GM23338 (cell line): ENCODE results near the gene CALY. TPM values are rescaled to one million over a fixed set of nuclear protein-coding genes. Genes with fewer than 3 reads are reported as not detected.

Source experiments
- ATAC-seq: fragments of 200-7000 bp; cut with Tn5 transposase; 3 replicates; pipeline ENCODE4 v1.9.1; 2020
- DNase-seq: peaks from one replicate; pipeline ENCODE4 v3.0.0-alpha.2; 2015; ENCODE audit warnings: low spot score
- H2AFZ ChIP-seq: fragments of 200-600 bp; sonication (generic); 2 replicates; pipeline ENCODE4 v1.8.0; 2016; ENCODE audit warnings: antibody characterized with exemption, mild to moderate bottlenecking, moderate library complexity
- H3F3A ChIP-seq: fragments of 200-600 bp; sonication (generic); replicated peaks from 2 replicates; pipeline ENCODE4 v1.8.0; 2017; ENCODE audit warnings: antibody characterized with exemption, mixed run types, low read depth
- H3K27ac ChIP-seq: fragments of 200-600 bp; sonication (generic); 2 replicates; pipeline ENCODE4 v1.6.1; 2016; ENCODE audit warnings: low read depth
- H3K27me3 ChIP-seq: fragments of 200-600 bp; sonication (generic); 2 replicates; pipeline ENCODE4 v1.8.0; 2016; ENCODE audit warnings: mild to moderate bottlenecking, mixed run types, moderate library complexity; ENCODE audit not compliant: insufficient read depth
- H3K36me3 ChIP-seq: fragments of 200-600 bp; sonication (generic); 2 replicates; pipeline ENCODE4 v1.8.0; 2016; ENCODE audit warnings: mild to moderate bottlenecking; ENCODE audit not compliant: insufficient read depth
- H3K4me1 ChIP-seq: fragments of 200-600 bp; sonication (generic); 2 replicates; pipeline ENCODE4 v1.8.0; 2016; ENCODE audit warnings: mild to moderate bottlenecking, moderate library complexity; ENCODE audit not compliant: insufficient read depth
- H3K4me2 ChIP-seq: fragments of 200-600 bp; sonication (generic); 2 replicates; pipeline ENCODE4 v1.7.1; 2017; ENCODE audit warnings: mixed run types
- H3K4me3 ChIP-seq: fragments of 200-600 bp; sonication (generic); 2 replicates; pipeline ENCODE4 v1.6.1; 2016; ENCODE audit warnings: mixed run types
- H3K79me2 ChIP-seq: fragments of 200-600 bp; sonication (generic); replicated peaks from 2 replicates; pipeline ENCODE4 v1.8.0; 2017; ENCODE audit warnings: mild to moderate bottlenecking; ENCODE audit not compliant: insufficient read depth
- H3K9me2 ChIP-seq: fragments of 200-600 bp; sonication (generic); 2 replicates; pipeline ENCODE4 v1.8.0; 2017; ENCODE audit not compliant: insufficient read depth
- H4K20me1 ChIP-seq: fragments of 200-600 bp; sonication (generic); replicated peaks from 2 replicates; pipeline ENCODE4 v1.8.0; 2017; ENCODE audit warnings: mild to moderate bottlenecking; ENCODE audit not compliant: insufficient read depth
- H3K27ac Mint-ChIP-seq: 2 replicates; pipeline ENCODE4 v1.8.0; 2020; ENCODE audit warnings: inconsistent platforms, mild to moderate bottlenecking, moderate library complexity, mixed read lengths
- H3K27me3 Mint-ChIP-seq: 3 replicates; pipeline ENCODE4 v1.8.0; 2022; ENCODE audit warnings: low read depth, mild to moderate bottlenecking, moderate library complexity, mixed read lengths, inconsistent platforms; ENCODE audit not compliant: insufficient read depth, poor library complexity
- H3K36me3 Mint-ChIP-seq: 3 replicates; pipeline ENCODE4 v1.8.0; 2021; ENCODE audit warnings: low read depth, mild to moderate bottlenecking, inconsistent platforms, moderate library complexity, mixed read lengths
- H3K4me1 Mint-ChIP-seq: 3 replicates; pipeline ENCODE4 v1.8.0; 2020; ENCODE audit warnings: mild to moderate bottlenecking, inconsistent platforms, mixed read lengths
- H3K4me3 Mint-ChIP-seq: 3 replicates; pipeline ENCODE4 v1.8.0; 2021; ENCODE audit warnings: moderate library complexity, mild to moderate bottlenecking, inconsistent platforms, mixed read lengths
- H3K9me3 Mint-ChIP-seq: 3 replicates; pipeline ENCODE4 v1.8.0; 2020; ENCODE audit warnings: moderate library complexity, mild to moderate bottlenecking, inconsistent platforms, mixed read lengths
- CTCF ChIP-seq, 2 experiments: fragments of 200-600 bp in 1 of 2; sonication (generic) in 1 of 2; conservative IDR thresholded peaks; 2 replicates each; pipeline versions ENCODE4 v1.5.1 to v1.6.1; 2016 to 2017; ENCODE audit warnings: antibody characterized with exemption in 2 of 2, low read depth in 2 of 2, mild to moderate bottlenecking in 2 of 2, moderate library complexity in 1 of 2
- EZH2 ChIP-seq: fragments of 200-600 bp; sonication (generic); IDR thresholded peaks from one replicate; pipeline ENCODE4 v1.8.0; 2017; ENCODE audit warnings: antibody characterized with exemption, mild to moderate bottlenecking, low read depth; ENCODE audit not compliant: unreplicated experiment
- JUNB ChIP-seq: IDR thresholded peaks from one replicate; pipeline ENCODE4 v1.6.1; 2016; ENCODE audit warnings: antibody characterized with exemption; ENCODE audit not compliant: unreplicated experiment
- POLR2AphosphoS5 ChIP-seq: IDR thresholded peaks from 2 replicates; pipeline ENCODE4 v1.6.1; 2016; ENCODE audit warnings: antibody characterized with exemption, low read depth
- REST ChIP-seq: IDR thresholded peaks from one replicate; pipeline ENCODE4 v1.6.1; 2018; ENCODE audit warnings: antibody characterized with exemption; ENCODE audit not compliant: unreplicated experiment
- STAT1 ChIP-seq: IDR thresholded peaks from one replicate; pipeline ENCODE4 v1.6.1; 2016; ENCODE audit warnings: antibody characterized with exemption; ENCODE audit not compliant: unreplicated experiment
- polyA plus RNA-seq: library from polyadenylated mRNA; unstranded; fragments of >200 nt; fragmentation: Nextera tagmentation; extraction: Ambion mirVana; gene quantifications from 2 replicates; pipeline ENCODE4 v1.2.1, GENCODE V29; 2016
- total RNA-seq: library from RNA; depleted of rRNA; stranded (reverse); fragments of >200 nt; shearing (Covaris generic); gene quantifications from 2 replicates; pipeline ENCODE4 v1.2.3, GENCODE V29; 2014
- TF ChIP-seq, protein P1 (sequence below): fragments of 250-450 bp; sonication (Bioruptor Pico); IDR thresholded peaks from 2 replicates; pipeline ENCODE4 v1.5.0; 2020; ENCODE audit warnings: mild to moderate bottlenecking, moderate library complexity

CALY gene
- total and polyA plus RNA-seq, 2 experiments from 2014 or later: 1.0 to 8.0 TPM

- TF ChIP-seq, protein P1, sequence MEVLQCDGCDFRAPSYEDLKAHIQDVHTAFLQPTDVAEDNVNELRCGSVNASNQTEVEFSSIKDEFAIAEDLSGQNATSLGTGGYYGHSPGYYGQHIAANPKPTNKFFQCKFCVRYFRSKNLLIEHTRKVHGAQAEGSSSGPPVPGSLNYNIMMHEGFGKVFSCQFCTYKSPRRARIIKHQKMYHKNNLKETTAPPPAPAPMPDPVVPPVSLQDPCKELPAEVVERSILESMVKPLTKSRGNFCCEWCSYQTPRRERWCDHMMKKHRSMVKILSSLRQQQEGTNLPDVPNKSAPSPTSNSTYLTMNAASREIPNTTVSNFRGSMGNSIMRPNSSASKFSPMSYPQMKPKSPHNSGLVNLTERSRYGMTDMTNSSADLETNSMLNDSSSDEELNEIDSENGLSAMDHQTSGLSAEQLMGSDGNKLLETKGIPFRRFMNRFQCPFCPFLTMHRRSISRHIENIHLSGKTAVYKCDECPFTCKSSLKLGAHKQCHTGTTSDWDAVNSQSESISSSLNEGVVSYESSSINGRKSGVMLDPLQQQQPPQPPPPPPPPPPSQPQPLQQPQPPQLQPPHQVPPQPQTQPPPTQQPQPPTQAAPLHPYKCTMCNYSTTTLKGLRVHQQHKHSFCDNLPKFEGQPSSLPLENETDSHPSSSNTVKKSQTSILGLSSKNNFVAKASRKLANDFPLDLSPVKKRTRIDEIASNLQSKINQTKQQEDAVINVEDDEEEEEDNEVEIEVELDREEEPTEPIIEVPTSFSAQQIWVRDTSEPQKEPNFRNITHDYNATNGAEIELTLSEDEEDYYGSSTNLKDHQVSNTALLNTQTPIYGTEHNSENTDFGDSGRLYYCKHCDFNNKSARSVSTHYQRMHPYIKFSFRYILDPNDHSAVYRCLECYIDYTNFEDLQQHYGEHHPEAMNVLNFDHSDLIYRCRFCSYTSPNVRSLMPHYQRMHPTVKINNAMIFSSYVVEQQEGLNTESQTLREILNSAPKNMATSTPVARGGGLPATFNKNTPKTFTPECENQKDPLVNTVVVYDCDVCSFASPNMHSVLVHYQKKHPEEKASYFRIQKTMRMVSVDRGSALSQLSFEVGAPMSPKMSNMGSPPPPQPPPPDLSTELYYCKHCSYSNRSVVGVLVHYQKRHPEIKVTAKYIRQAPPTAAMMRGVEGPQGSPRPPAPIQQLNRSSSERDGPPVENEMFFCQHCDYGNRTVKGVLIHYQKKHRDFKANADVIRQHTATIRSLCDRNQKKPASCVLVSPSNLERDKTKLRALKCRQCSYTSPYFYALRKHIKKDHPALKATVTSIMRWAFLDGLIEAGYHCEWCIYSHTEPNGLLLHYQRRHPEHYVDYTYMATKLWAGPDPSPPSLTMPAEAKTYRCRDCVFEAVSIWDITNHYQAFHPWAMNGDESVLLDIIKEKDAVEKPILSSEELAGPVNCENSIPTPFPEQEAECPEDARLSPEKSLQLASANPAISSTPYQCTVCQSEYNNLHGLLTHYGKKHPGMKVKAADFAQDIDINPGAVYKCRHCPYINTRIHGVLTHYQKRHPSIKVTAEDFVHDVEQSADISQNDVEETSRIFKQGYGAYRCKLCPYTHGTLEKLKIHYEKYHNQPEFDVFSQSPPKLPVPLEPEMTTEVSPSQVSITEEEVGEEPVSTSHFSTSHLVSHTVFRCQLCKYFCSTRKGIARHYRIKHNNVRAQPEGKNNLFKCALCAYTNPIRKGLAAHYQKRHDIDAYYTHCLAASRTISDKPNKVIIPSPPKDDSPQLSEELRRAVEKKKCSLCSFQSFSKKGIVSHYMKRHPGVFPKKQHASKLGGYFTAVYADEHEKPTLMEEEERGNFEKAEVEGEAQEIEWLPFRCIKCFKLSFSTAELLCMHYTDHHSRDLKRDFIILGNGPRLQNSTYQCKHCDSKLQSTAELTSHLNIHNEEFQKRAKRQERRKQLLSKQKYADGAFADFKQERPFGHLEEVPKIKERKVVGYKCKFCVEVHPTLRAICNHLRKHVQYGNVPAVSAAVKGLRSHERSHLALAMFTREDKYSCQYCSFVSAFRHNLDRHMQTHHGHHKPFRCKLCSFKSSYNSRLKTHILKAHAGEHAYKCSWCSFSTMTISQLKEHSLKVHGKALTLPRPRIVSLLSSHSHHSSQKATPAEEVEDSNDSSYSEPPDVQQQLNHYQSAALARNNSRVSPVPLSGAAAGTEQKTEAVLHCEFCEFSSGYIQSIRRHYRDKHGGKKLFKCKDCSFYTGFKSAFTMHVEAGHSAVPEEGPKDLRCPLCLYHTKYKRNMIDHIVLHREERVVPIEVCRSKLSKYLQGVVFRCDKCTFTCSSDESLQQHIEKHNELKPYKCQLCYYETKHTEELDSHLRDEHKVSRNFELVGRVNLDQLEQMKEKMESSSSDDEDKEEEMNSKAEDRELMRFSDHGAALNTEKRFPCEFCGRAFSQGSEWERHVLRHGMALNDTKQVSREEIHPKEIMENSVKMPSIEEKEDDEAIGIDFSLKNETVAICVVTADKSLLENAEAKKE (CRISPR knock-in tag): no peak
- no peak for TF ChIP-seq POLR2AphosphoS5
Observed at GRCh38 chr10:133344236-133344635, 7.5 kb upstream of the CALY start (continued).

DNA sequence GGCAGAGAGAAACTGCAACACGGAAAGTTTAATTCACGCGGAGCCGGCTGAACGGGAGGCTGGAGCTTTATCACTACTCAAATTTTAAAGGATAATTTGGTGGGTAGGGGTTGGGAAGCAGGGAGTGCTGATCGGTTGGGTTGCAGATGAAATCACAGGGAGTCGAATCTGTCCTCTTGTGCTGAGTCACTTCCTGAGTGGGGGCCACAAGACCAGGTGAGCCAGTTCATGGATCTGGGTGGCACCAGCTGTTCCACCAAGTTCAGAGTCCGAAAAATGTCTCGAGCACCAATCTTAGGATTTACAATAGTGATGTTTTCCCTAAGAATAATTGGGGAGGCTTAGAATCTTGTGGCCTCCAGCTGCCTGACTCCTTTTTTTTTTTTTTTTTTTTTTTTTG lies 6.9 kb upstream of the CALY start:
- H2AFZ ChIP-seq: peak overlapping the region; percentile 28; the same call in 1 of the 2 replicates
- H3K27me3 Mint-ChIP-seq: peaks cover 17% of the 10 kb centered on the region
- no peak overlapping the region for H3K4me2 ChIP-seq
- no peaks in the 10 kb centered on the region; the same call in 1 of the 2 replicates for H3K4me1 ChIP-seq
- DNase-seq (no peak), ATAC-seq (no peak)
- no peaks in the 10 kb centered on the region for H3K27me3 ChIP-seq
- no peaks in the 10 kb centered on the region for H3K9me2 ChIP-seq
- H3K27ac ChIP-seq: no peak overlapping the region
- no peaks in the 10 kb centered on the region for H3K79me2 ChIP-seq
- peaks cover 11% of the 10 kb centered on the region for H3K4me1 Mint-ChIP-seq
- H3K4me3 Mint-ChIP-seq: no peak overlapping the region; the same call in 2 of the 3 replicates
- H3K36me3 ChIP-seq: no peaks in the 10 kb centered on the region
- peaks cover 5% of the 10 kb centered on the region; the same call in 2 of the 3 replicates for H3K9me3 Mint-ChIP-seq
- H3K4me3 ChIP-seq: no peak overlapping the region
- no peak overlapping the region for H3K27ac Mint-ChIP-seq
- H4K20me1 ChIP-seq: no peaks in the 10 kb centered on the region
- H3K36me3 Mint-ChIP-seq: no peaks in the 10 kb centered on the region
- H3F3A ChIP-seq: 0 out of 2 replicates have a peak, but pooled peaks cover 1% of the 10 kb centered on the region
- TF ChIP-seq CTCF (conservative IDR thresholded peaks at IDR 0.05; ENCODE audit: low read depth in 2 of 2) (no peak), EZH2 (no peak), REST (no peak), JUNB (no peak), STAT1 (no peak), POLR2AphosphoS5 (no peak)
